Stimulated activated naive B cell treated with anti-CD40 and anti-IgM and Interleukin-4, amounts not matched to agents 10 μg/mL and 1 μg/mL and 100 μg/mL, for 72 hours (primary cell): ENCODE results near the gene CCDC167.
A peak's percentile ranks its signal among the peaks of the same experiment; 100 is the strongest.

Source experiments
- ATAC-seq, 2 donors: fragments of 150-1000 bp; cut with Tn5 transposase; replicated peaks; 2 replicates each; pipeline ENCODE4 v1.10.0; 2021; ENCODE audit warnings: moderate library complexity in 1 of 2
- DNase-seq: peaks from one replicate; pipeline ENCODE4 v3.0.0; 2021
- H3K27ac Mint-ChIP-seq: one replicate; pipeline ENCODE4 v1.8.0; 2022; ENCODE audit warnings: mild to moderate bottlenecking, mixed read lengths
- H3K27me3 Mint-ChIP-seq, 2 donors: one replicate each; pipeline ENCODE4 v1.8.0; 2022; ENCODE audit warnings: mixed read lengths in 2 of 2
- H3K36me3 Mint-ChIP-seq, 2 donors: one replicate each; pipeline ENCODE4 v1.8.0; 2022; ENCODE audit warnings: mixed read lengths in 2 of 2, mild to moderate bottlenecking in 1 of 2
- H3K4me1 Mint-ChIP-seq, 2 donors: one replicate each; pipeline ENCODE4 v1.8.0; 2022; ENCODE audit warnings: mixed read lengths in 2 of 2, mild to moderate bottlenecking in 1 of 2
- H3K4me3 Mint-ChIP-seq, 2 donors: one replicate each; pipeline ENCODE4 v1.8.0; 2022; ENCODE audit warnings: mild to moderate bottlenecking in 2 of 2, mixed read lengths in 2 of 2, moderate library complexity in 1 of 2
- H3K9me3 Mint-ChIP-seq, 2 donors: one replicate each; pipeline ENCODE4 v1.8.0; 2022; ENCODE audit warnings: mixed read lengths in 2 of 2, mild to moderate bottlenecking in 1 of 2

Gene CCDC167

GRCh38 chr6:37522836-37523235, 23.1 kb upstream of the CCDC167 start:
- no peak for DNase-seq
- Mint-ChIP-seq H3K27ac (no peak overlapping the region), H3K9me3 (peaks cover 0 to 3% of the 10 kb centered on the region in 2 donors), H3K4me3 (no peak overlapping the region), H3K4me1 (peaks cover 26 to 35% of the 10 kb centered on the region in 2 donors), H3K36me3 (no peaks in the 10 kb centered on the region), H3K27me3 (peaks cover 13 to 45% of the 10 kb centered on the region in 2 donors)
- ATAC-seq = no peak

- peak; percentile 19 to 37 for ATAC-seq
- Mint-ChIP-seq H3K27ac (peak overlapping the region; percentile 6), H3K4me3 (no peak overlapping the region), H3K4me1 (peaks cover 34 to 46% of the 10 kb centered on the region in 2 donors), H3K9me3 (peaks cover 0 to 3% of the 10 kb centered on the region in 2 donors), H3K36me3 (no peaks in the 10 kb centered on the region), H3K27me3 (peaks cover 13 to 36% of the 10 kb centered on the region in 2 donors)
- DNase-seq = no peak
Observed at GRCh38 chr6:37521674-37522073, 22.0 kb upstream of the CCDC167 start.

- no peaks in the 10 kb centered on the region for H3K36me3 Mint-ChIP-seq
- ATAC-seq (no peak), DNase-seq (no peak)
- peaks cover 13 to 31% of the 10 kb centered on the region in 2 donors for H3K27me3 Mint-ChIP-seq
- peaks cover 0 to 3% of the 10 kb centered on the region in 2 donors for H3K9me3 Mint-ChIP-seq
- H3K4me1 Mint-ChIP-seq = peaks cover 42 to 53% of the 10 kb centered on the region in 2 donors
- no peak overlapping the region for H3K27ac Mint-ChIP-seq
- no peak overlapping the region for H3K4me3 Mint-ChIP-seq
Observed at GRCh38 chr6:37520926-37521325, 21.2 kb upstream of the CCDC167 start.

GRCh38 chr6:37519461-37519860, 19.8 kb upstream of the CCDC167 start:
- Mint-ChIP-seq H3K9me3 (peaks cover 0 to 3% of the 10 kb centered on the region in 2 donors), H3K4me1 (peaks cover 46 to 60% of the 10 kb centered on the region in 2 donors), H3K27me3 (peaks cover 9 to 18% of the 10 kb centered on the region in 2 donors), H3K36me3 (no peaks in the 10 kb centered on the region), H3K4me3 (no peak overlapping the region), H3K27ac (no peak overlapping the region)
- ATAC-seq (no peak), DNase-seq (no peak)

GRCh38 chr6:37518116-37518515, 18.4 kb upstream of the CCDC167 start:
- peaks cover 0 to 3% of the 10 kb centered on the region in 2 donors for H3K9me3 Mint-ChIP-seq
- H3K27ac Mint-ChIP-seq = no peak overlapping the region
- ATAC-seq (no peak), DNase-seq (no peak)
- peaks cover 48 to 61% of the 10 kb centered on the region in 2 donors for H3K4me1 Mint-ChIP-seq
- no peak overlapping the region for H3K4me3 Mint-ChIP-seq
- H3K27me3 Mint-ChIP-seq = peaks cover 5 to 23% of the 10 kb centered on the region in 2 donors
- no peaks in the 10 kb centered on the region for H3K36me3 Mint-ChIP-seq

GRCh38 chr6:37517411-37517812, 17.7 kb upstream of the CCDC167 start:
- DNase-seq (no peak), ATAC-seq (peak; percentile 10 to 41)
- peaks cover 45 to 54% of the 10 kb centered on the region in 2 donors for H3K4me1 Mint-ChIP-seq
- H3K9me3 Mint-ChIP-seq = peaks cover 0 to 3% of the 10 kb centered on the region in 2 donors
- peaks cover 5 to 26% of the 10 kb centered on the region in 2 donors for H3K27me3 Mint-ChIP-seq
- H3K36me3 Mint-ChIP-seq = no peaks in the 10 kb centered on the region
- peak overlapping the region; percentile 83 for H3K27ac Mint-ChIP-seq
- H3K4me3 Mint-ChIP-seq = peak overlapping the region; percentile 73 to 78

GRCh38 chr6:37516920-37517405, 17.3 kb upstream of the CCDC167 start:
- peak; percentile 1 to 2 for ATAC-seq
- H3K4me3 Mint-ChIP-seq = peak overlapping the region; percentile 73 to 78
- DNase-seq = no peak
- peaks cover 42 to 50% of the 10 kb centered on the region in 2 donors for H3K4me1 Mint-ChIP-seq
- H3K27ac Mint-ChIP-seq = peak overlapping the region; percentile 83
- peaks cover 0 to 3% of the 10 kb centered on the region in 2 donors for H3K9me3 Mint-ChIP-seq
- H3K27me3 Mint-ChIP-seq = peaks cover 5 to 25% of the 10 kb centered on the region in 2 donors
- H3K36me3 Mint-ChIP-seq = no peaks in the 10 kb centered on the region

GRCh38 chr6:37516076-37516919, 16.6 kb upstream of the CCDC167 start:
- Mint-ChIP-seq H3K36me3 (no peaks in the 10 kb centered on the region), H3K4me3 (peak overlapping the region; percentile 73 to 78), H3K9me3 (peaks cover 0 to 3% of the 10 kb centered on the region in 2 donors), H3K27me3 (peaks cover 0 to 20% of the 10 kb centered on the region in 2 donors), H3K27ac (peak overlapping the region; percentile 83), H3K4me1 (peaks cover 36 to 43% of the 10 kb centered on the region in 2 donors)
- peak; percentile 90 to 93 for ATAC-seq
- peak; percentile 73 for DNase-seq

GRCh38 chr6:37515712-37516075, 16.0 kb upstream of the CCDC167 start:
- Mint-ChIP-seq H3K27me3 (peaks cover 0 to 14% of the 10 kb centered on the region in 2 donors), H3K4me3 (peak overlapping the region; percentile 73 to 78), H3K36me3 (no peaks in the 10 kb centered on the region), H3K4me1 (peaks cover 36 to 37% of the 10 kb centered on the region in 2 donors), H3K27ac (peak overlapping the region; percentile 83), H3K9me3 (peaks cover 0 to 3% of the 10 kb centered on the region in 2 donors)
- no peak for ATAC-seq
- DNase-seq = no peak

- H3K27me3 Mint-ChIP-seq = peaks cover 0 to 13% of the 10 kb centered on the region in 2 donors
- peak overlapping the region; percentile 74 for H3K27ac Mint-ChIP-seq
- DNase-seq = no peak
- peaks cover 0 to 3% of the 10 kb centered on the region in 2 donors for H3K9me3 Mint-ChIP-seq
- peak overlapping the region; percentile 38 to 41 for H3K4me3 Mint-ChIP-seq
- no peaks in the 10 kb centered on the region for H3K36me3 Mint-ChIP-seq
- no peak for ATAC-seq
- H3K4me1 Mint-ChIP-seq = peaks cover 36 to 37% of the 10 kb centered on the region in 2 donors
Observed at GRCh38 chr6:37514837-37515236, 15.1 kb upstream of the CCDC167 start.

- ATAC-seq (no peak), DNase-seq (no peak)
- Mint-ChIP-seq H3K27me3 (peaks cover 0 to 13% of the 10 kb centered on the region in 2 donors), H3K9me3 (peaks cover 0 to 3% of the 10 kb centered on the region in 2 donors), H3K4me1 (peaks cover 36 to 37% of the 10 kb centered on the region in 2 donors), H3K27ac (peak overlapping the region; percentile 27), H3K4me3 (no peak overlapping the region), H3K36me3 (no peaks in the 10 kb centered on the region)
Observed at GRCh38 chr6:37514321-37514771, 14.7 kb upstream of the CCDC167 start.

GRCh38 chr6:37513576-37513975, 13.9 kb upstream of the CCDC167 start:
- H3K36me3 Mint-ChIP-seq = no peaks in the 10 kb centered on the region
- H3K27ac Mint-ChIP-seq = no peak overlapping the region
- H3K9me3 Mint-ChIP-seq = peaks cover 0 to 2% of the 10 kb centered on the region in 2 donors
- H3K4me1 Mint-ChIP-seq = peaks cover 36 to 38% of the 10 kb centered on the region in 2 donors
- no peak overlapping the region for H3K4me3 Mint-ChIP-seq
- DNase-seq = no peak
- peaks cover 0 to 13% of the 10 kb centered on the region in 2 donors for H3K27me3 Mint-ChIP-seq
- no peak for ATAC-seq

GRCh38 chr6:37513155-37513554, 13.5 kb upstream of the CCDC167 start:
- no peak for DNase-seq
- ATAC-seq = no peak
- Mint-ChIP-seq H3K4me3 (no peak overlapping the region), H3K27ac (no peak overlapping the region), H3K27me3 (peaks cover 0 to 13% of the 10 kb centered on the region in 2 donors), H3K36me3 (no peaks in the 10 kb centered on the region), H3K9me3 (peaks cover 0 to 2% of the 10 kb centered on the region in 2 donors), H3K4me1 (peaks cover 38 to 42% of the 10 kb centered on the region in 2 donors)

GRCh38 chr6:37512400-37513011, 12.8 kb upstream of the CCDC167 start:
- Mint-ChIP-seq H3K27ac (peak overlapping the region; percentile 71), H3K9me3 (peaks cover 0 to 2% of the 10 kb centered on the region in 2 donors), H3K4me3 (no peak overlapping the region), H3K27me3 (peaks cover 0 to 13% of the 10 kb centered on the region in 2 donors), H3K4me1 (peaks cover 36 to 40% of the 10 kb centered on the region in 2 donors), H3K36me3 (no peaks in the 10 kb centered on the region)
- ATAC-seq (no peak), DNase-seq (no peak)
